Upper lobe of right lung (tissue), 1 donor: ENCODE results near the gene GALNT18. TPM values are rescaled to one million over a fixed set of nuclear protein-coding genes. Genes with fewer than 3 reads are reported as not detected.
A peak's percentile ranks its signal among the peaks of the same experiment; 100 is the strongest.

Experiments
- ATAC-seq: fragments of 200-7000 bp; cut with Tn5 transposase; one replicate; pipeline ENCODE4 v1.9.1; 2020; ENCODE audit warnings: mild to moderate bottlenecking, moderate library complexity
- DNase-seq: peaks from one replicate; pipeline ENCODE4 v3.0.0-alpha.2; 2020
- H3K27ac ChIP-seq: fragments of 200-600 bp; one replicate; pipeline ENCODE4 v1.8.0; 2022
- H3K27me3 ChIP-seq: fragments of 200-600 bp; one replicate; pipeline ENCODE4 v1.8.0; 2022; ENCODE audit warnings: mild to moderate bottlenecking
- H3K36me3 ChIP-seq: fragments of 200-600 bp; one replicate; pipeline ENCODE4 v1.8.0; 2022
- H3K4me1 ChIP-seq: fragments of 200-600 bp; one replicate; pipeline ENCODE4 v1.8.0; 2022
- H3K4me3 ChIP-seq: fragments of 200-600 bp; one replicate; pipeline ENCODE4 v1.8.0; 2022; ENCODE audit warnings: mild to moderate bottlenecking
- H3K9me3 ChIP-seq: fragments of 200-600 bp; one replicate; pipeline ENCODE4 v1.8.0; 2022
- CTCF ChIP-seq: fragments of 200-600 bp; IDR thresholded peaks from one replicate; pipeline ENCODE4 v1.8.0; 2022; ENCODE audit warnings: antibody characterized with exemption
- intact Hi-C: fragments of 100-400 bp; cut with DNase I; formaldehyde crosslinking; loops from one replicate; pipeline ENCODE4 v1.11.0; 2022
- total RNA-seq: library from RNA; stranded (reverse); fragmentation: NEBNext Ultra II Directional; extraction: Animal tissue kit (Norgen Biotek cat#: 25700); gene quantifications from one replicate; pipeline ENCODE4 v1.2.1, GENCODE V29; 2021
- donor health status: DM: no; HTN: yes; CAD: no; lungs with severe emphysema.

GALNT18 gene
- total RNA-seq, 1 donor from 2014 or later = 55.5 TPM

DNA sequence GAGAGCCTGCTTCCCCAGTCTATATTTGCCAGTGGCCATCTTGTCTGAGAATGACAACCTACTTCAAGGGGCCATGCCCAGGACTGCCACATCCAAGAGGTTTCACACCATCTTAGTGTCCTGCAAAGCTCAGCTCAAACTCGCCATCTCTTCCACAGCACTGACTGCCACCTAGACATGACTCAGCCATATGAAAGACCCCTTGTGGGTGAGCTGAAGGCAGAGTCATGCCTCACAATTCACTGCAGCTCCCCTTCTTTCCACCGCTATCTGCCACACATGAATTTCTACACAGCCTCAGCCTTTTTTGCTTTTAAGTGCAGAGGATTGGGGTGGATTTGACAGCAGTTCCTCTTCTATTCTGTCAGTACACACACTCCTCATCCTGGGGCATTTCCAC, 127.5 kb downstream of the GALNT18 start:
- H3K36me3 ChIP-seq = no peaks in the 10 kb centered on the region
- H3K27ac ChIP-seq = no peak overlapping the region
- no peak for TF ChIP-seq CTCF
- no peak for DNase-seq
- no peak for ATAC-seq
- intact Hi-C loops = no loop called here
- no peak overlapping the region for H3K4me3 ChIP-seq
- no peaks in the 10 kb centered on the region for H3K9me3 ChIP-seq
- no peaks in the 10 kb centered on the region for H3K27me3 ChIP-seq
- no peaks in the 10 kb centered on the region for H3K4me1 ChIP-seq

DNA sequence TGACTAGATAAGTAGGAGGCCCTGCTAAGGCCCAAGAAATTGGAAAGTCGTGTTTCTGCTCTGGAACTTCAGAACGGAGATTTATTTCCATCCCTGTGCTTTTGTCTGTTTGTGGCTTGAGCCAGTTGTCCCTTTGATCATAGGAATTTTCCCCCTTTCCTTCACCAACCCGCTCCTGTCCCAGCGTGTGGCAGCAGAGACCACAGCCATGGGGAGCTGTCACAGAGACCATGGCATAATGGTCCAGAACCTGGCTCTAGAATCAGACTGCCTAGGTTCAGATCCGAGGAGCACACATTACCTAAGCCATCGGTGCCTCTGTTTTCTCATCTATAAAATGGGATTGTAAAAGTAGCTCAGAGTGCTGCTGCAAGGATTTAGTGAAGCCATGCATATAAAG, 128.1 kb downstream of the GALNT18 start:
- Histone ChIP-seq H3K36me3 (no peaks in the 10 kb centered on the region), H3K4me3 (no peak overlapping the region), H3K4me1 (no peaks in the 10 kb centered on the region), H3K27ac (no peak overlapping the region), H3K9me3 (no peaks in the 10 kb centered on the region), H3K27me3 (no peaks in the 10 kb centered on the region)
- ATAC-seq = no peak
- intact Hi-C loops = no loop called here
- TF ChIP-seq CTCF = no peak
- no peak for DNase-seq

- no peaks in the 10 kb centered on the region for H3K9me3 ChIP-seq
- intact Hi-C loops = no loop called here
- H3K27me3 ChIP-seq = no peaks in the 10 kb centered on the region
- no peak overlapping the region for H3K27ac ChIP-seq
- no peaks in the 10 kb centered on the region for H3K4me1 ChIP-seq
- H3K36me3 ChIP-seq = no peaks in the 10 kb centered on the region
- ATAC-seq (no peak), DNase-seq (no peak)
- TF ChIP-seq CTCF = no peak
- no peak overlapping the region for H3K4me3 ChIP-seq
These were observed 130.2 kb downstream of the GALNT18 start for GRCh38 chr11:11491589-11491988.

GRCh38 chr11:11491014-11491413, 130.8 kb downstream of the GALNT18 start:
- DNase-seq (no peak), ATAC-seq (no peak)
- no peaks in the 10 kb centered on the region for H3K36me3 ChIP-seq
- H3K27ac ChIP-seq = no peak overlapping the region
- no peak overlapping the region for H3K4me3 ChIP-seq
- no peak for TF ChIP-seq CTCF
- H3K4me1 ChIP-seq = no peaks in the 10 kb centered on the region
- no peaks in the 10 kb centered on the region for H3K27me3 ChIP-seq
- H3K9me3 ChIP-seq = no peaks in the 10 kb centered on the region
- intact Hi-C loops = no loop called here

GRCh38 chr11:11486423-11486822, 135.4 kb downstream of the GALNT18 start:
- H3K4me3 ChIP-seq = no peak overlapping the region
- ATAC-seq (no peak), DNase-seq (no peak)
- no peaks in the 10 kb centered on the region for H3K9me3 ChIP-seq
- no peaks in the 10 kb centered on the region for H3K36me3 ChIP-seq
- no peak overlapping the region for H3K27ac ChIP-seq
- H3K4me1 ChIP-seq = no peaks in the 10 kb centered on the region
- intact Hi-C loops = no loop called here
- no peak for TF ChIP-seq CTCF
- H3K27me3 ChIP-seq = no peaks in the 10 kb centered on the region

DNA sequence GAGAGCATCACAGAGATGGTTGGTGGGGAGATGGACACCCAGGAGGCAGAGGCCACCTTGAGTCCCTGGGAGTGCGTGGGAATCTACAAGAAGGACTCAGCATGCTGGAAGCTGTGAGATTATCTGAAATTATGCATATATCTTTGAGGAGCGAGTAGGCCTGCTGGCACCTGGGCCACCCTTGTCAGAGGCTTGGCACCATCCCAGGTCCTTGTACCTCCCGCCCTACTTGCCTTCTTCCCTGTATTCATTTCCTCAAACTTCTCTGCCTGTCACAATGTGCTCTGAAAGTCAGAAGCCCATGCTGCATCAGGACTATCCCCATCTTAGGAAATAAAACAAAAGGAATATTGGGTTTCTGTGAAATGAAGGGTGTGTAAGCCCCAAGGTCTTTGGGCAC, 135.8 kb downstream of the GALNT18 start:
- DNase-seq (peak; percentile 67), ATAC-seq (peak; percentile 50)
- intact Hi-C loops = no loop called here
- H3K4me3 ChIP-seq = no peak overlapping the region
- no peak overlapping the region for H3K27ac ChIP-seq
- TF ChIP-seq CTCF = no peak
- H3K4me1 ChIP-seq = no peaks in the 10 kb centered on the region
- H3K27me3 ChIP-seq = no peaks in the 10 kb centered on the region
- H3K36me3 ChIP-seq = no peaks in the 10 kb centered on the region
- H3K9me3 ChIP-seq = no peaks in the 10 kb centered on the region
